ENCODE results near the gene SAPCD1. TPM values are rescaled to one million over a fixed set of nuclear protein-coding genes. Genes with fewer than 3 reads are reported as not detected.

The SAPCD1 gene
- total RNA-seq, 2 donors from 2014 or later: 1.7 to 8.9 TPM

- peak; percentile 89 for DNase-seq
- peaks cover 5% of the 10 kb centered on the region for H3K4me1 ChIP-seq
- no peak overlapping the region for H3K27ac ChIP-seq
- intact Hi-C loops (cut with DNase I): no loop called here
- TF ChIP-seq, protein P1, sequence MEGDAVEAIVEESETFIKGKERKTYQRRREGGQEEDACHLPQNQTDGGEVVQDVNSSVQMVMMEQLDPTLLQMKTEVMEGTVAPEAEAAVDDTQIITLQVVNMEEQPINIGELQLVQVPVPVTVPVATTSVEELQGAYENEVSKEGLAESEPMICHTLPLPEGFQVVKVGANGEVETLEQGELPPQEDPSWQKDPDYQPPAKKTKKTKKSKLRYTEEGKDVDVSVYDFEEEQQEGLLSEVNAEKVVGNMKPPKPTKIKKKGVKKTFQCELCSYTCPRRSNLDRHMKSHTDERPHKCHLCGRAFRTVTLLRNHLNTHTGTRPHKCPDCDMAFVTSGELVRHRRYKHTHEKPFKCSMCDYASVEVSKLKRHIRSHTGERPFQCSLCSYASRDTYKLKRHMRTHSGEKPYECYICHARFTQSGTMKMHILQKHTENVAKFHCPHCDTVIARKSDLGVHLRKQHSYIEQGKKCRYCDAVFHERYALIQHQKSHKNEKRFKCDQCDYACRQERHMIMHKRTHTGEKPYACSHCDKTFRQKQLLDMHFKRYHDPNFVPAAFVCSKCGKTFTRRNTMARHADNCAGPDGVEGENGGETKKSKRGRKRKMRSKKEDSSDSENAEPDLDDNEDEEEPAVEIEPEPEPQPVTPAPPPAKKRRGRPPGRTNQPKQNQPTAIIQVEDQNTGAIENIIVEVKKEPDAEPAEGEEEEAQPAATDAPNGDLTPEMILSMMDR (IDR thresholded peaks at IDR 0.05): no peak
- no peaks in the 10 kb centered on the region for H3K9me3 ChIP-seq
- H3K36me3 ChIP-seq: no peaks in the 10 kb centered on the region
- no peaks in the 10 kb centered on the region for H3K27me3 ChIP-seq
- H3K9ac ChIP-seq (ENCODE audit: low read depth in 2 of 2, low read length in 2 of 2): no peak overlapping the region
- H3K4me3 ChIP-seq: no peak overlapping the region
Observed at GRCh38 chr6:31718265-31718664, 44.2 kb upstream of the SAPCD1 start.

GRCh38 chr6:31719001-31719400 is 43.5 kb upstream of the SAPCD1 start:
- Histone ChIP-seq H3K27me3 (no peaks in the 10 kb centered on the region), H3K9ac (ENCODE audit: low read depth in 2 of 2, low read length in 2 of 2) (no peak overlapping the region), H3K4me3 (no peak overlapping the region), H3K4me1 (peaks cover under 1% of the 10 kb centered on the region), H3K27ac (no peak overlapping the region), H3K9me3 (no peaks in the 10 kb centered on the region), H3K36me3 (no peaks in the 10 kb centered on the region)
- intact Hi-C loops (cut with DNase I): no loop called here
- TF ChIP-seq, protein P1 (IDR thresholded peaks at IDR 0.05): no peak
- no peak for DNase-seq

DNA sequence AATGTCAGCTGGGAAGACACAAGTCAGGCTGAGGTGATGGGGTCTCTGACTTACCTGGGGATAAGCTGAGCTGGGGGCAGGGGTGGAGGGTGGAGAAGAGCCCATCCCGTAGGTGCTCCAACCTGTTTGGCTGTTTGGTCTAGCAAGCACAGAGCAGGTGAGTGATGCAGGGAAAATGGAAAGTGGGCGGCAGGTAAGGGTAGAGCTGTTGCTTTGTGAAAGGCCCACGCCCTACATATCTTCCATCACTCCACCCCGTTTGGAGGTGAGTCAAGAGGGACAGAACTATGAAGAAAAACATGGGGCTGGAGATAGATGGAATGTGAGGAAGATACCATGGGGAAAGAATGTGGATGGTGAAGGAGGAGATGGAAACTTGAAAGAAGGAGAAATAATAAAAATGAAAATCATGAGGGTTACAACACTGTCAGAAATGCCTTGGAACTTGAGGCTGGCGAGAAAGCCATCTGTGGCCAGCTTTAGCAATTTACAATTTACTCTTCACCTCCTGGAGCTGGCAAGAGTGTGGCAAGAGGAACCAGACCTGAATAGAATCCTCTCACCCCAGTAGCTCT is 42.2 kb upstream of the SAPCD1 start:
- H3K36me3 ChIP-seq: no peaks in the 10 kb centered on the region
- no peaks in the 10 kb centered on the region for H3K27me3 ChIP-seq
- no peaks in the 10 kb centered on the region for H3K9me3 ChIP-seq
- H3K9ac ChIP-seq (ENCODE audit: low read depth in 2 of 2, low read length in 2 of 2): no peak overlapping the region
- H3K27ac ChIP-seq: no peak overlapping the region
- DNase-seq: no peak
- TF ChIP-seq, protein P1 (IDR thresholded peaks at IDR 0.05): no peak
- no peaks in the 10 kb centered on the region for H3K4me1 ChIP-seq
- H3K4me3 ChIP-seq: no peak overlapping the region
- intact Hi-C loops (cut with DNase I): no loop called here

DNA sequence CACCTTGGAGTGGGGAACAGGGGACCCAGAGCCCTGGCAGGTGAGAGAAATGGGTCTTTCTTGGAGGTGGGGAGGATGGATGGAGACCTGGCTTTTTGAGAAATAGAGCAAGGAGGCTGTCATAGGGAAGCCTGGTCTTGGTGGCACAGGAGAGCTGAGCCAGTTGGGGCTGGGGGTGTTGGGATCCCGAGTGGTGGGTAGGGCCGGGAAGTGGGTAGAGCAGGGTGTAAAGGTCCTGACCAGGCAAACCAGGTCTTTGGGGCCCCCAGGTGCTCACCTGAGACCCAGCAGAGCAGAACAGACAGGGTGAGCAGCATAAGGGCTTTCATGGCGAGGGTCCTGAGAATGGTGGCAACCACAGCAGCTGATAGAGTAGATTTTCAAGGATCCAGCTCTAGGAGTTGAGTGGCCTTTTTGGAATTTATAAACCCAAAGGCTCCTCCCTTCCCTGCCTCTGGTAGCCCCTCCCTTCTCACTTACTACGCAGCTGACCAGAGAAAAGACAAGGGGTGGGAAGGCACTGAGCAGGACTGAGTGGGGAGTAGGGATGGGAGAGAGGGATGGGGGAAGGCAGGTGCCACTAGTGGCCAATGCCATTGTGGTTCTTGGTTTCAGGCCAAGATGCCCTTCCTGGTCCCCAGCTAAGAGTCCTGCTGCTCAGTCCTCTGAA is 41.0 kb upstream of the SAPCD1 start, which contains the start of gene LY6G6C:
Gene LY6G6C (minus strand): TSS at position 396 of the 670 bp plus-strand sequence. CDS start 67 bp downstream, at position 329.
- H3K9ac ChIP-seq (ENCODE audit: low read depth in 2 of 2, low read length in 2 of 2): no peak within 1 kb of the TSS
- H3K27me3 ChIP-seq: no peaks in the 10 kb centered on the region
- H3K36me3 ChIP-seq: no peaks in the 10 kb centered on the region
- no peaks in the 10 kb centered on the region for H3K4me1 ChIP-seq
- H3K9me3 ChIP-seq: no peaks in the 10 kb centered on the region
- no peak for DNase-seq
- TF ChIP-seq, protein P1 (IDR thresholded peaks at IDR 0.05): no peak
- no peak within 1 kb of the TSS for H3K4me3 ChIP-seq
- no peak within 1 kb of the TSS for H3K27ac ChIP-seq
- intact Hi-C loops (cut with DNase I): no loop called here

GRCh38 chr6:31722173-31722572 is 40.3 kb upstream of the SAPCD1 start:
- Histone ChIP-seq H3K27me3 (no peaks in the 10 kb centered on the region), H3K9me3 (no peaks in the 10 kb centered on the region), H3K4me1 (peaks cover 6% of the 10 kb centered on the region), H3K27ac (no peak overlapping the region), H3K36me3 (no peaks in the 10 kb centered on the region), H3K4me3 (no peak overlapping the region), H3K9ac (ENCODE audit: low read depth in 2 of 2, low read length in 2 of 2) (no peak overlapping the region)
- no peak for DNase-seq
- TF ChIP-seq, protein P1 (IDR thresholded peaks at IDR 0.05): no peak
- intact Hi-C loops (cut with DNase I): no loop called here
